ENCODE data around the gene KLRC1.

DNA sequence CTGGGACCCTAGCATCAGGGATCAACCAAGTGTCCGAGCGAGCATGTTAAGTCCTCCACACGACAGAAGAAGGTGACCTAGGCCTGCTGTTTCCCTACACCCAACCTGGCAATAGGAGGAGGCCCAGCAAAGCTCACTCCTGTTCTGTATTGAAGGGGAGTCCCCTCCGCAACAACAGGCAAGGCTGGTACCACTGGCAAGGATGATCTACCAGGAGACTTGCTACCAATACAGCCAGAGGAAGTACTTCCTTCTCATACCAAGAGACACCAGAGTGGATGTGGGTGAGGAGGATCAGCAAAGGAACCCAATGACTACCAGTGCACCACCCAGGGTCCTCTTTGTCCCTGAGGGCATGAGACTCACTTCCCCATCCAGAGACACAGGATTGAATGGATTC lies 4.9 kb downstream of the KLRC1 start:
- TF ChIP-seq, protein P1, sequence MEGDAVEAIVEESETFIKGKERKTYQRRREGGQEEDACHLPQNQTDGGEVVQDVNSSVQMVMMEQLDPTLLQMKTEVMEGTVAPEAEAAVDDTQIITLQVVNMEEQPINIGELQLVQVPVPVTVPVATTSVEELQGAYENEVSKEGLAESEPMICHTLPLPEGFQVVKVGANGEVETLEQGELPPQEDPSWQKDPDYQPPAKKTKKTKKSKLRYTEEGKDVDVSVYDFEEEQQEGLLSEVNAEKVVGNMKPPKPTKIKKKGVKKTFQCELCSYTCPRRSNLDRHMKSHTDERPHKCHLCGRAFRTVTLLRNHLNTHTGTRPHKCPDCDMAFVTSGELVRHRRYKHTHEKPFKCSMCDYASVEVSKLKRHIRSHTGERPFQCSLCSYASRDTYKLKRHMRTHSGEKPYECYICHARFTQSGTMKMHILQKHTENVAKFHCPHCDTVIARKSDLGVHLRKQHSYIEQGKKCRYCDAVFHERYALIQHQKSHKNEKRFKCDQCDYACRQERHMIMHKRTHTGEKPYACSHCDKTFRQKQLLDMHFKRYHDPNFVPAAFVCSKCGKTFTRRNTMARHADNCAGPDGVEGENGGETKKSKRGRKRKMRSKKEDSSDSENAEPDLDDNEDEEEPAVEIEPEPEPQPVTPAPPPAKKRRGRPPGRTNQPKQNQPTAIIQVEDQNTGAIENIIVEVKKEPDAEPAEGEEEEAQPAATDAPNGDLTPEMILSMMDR (IDR thresholded peaks at IDR 0.05): no peak
- no peak for TF ChIP-seq RELA (CRISPR knock-in tag; IDR thresholded peaks at IDR 0.05; ENCODE audit: borderline replicate concordance)
- no peak for TF ChIP-seq ATF1 (CRISPR knock-in tag; IDR thresholded peaks at IDR 0.05)
- TF ChIP-seq, protein P2, sequence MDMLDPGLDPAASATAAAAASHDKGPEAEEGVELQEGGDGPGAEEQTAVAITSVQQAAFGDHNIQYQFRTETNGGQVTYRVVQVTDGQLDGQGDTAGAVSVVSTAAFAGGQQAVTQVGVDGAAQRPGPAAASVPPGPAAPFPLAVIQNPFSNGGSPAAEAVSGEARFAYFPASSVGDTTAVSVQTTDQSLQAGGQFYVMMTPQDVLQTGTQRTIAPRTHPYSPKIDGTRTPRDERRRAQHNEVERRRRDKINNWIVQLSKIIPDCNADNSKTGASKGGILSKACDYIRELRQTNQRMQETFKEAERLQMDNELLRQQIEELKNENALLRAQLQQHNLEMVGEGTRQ (CRISPR knock-in tag; IDR thresholded peaks at IDR 0.05): no peak
- TF ChIP-seq FOXK1 (CRISPR knock-in tag; IDR thresholded peaks at IDR 0.05): no peak
- no peak for TF ChIP-seq CREM (CRISPR knock-in tag; IDR thresholded peaks at IDR 0.05)
- no peak for TF ChIP-seq SP1 (CRISPR knock-in tag; conservative IDR thresholded peaks at IDR 0.05)

All from WTC11 (cell line).